Measurements from ENCODE around the gene B2M. TPM values are rescaled to one million over a fixed set of nuclear protein-coding genes. Genes with fewer than 3 reads are reported as not detected.

B2M gene
- total and polyA plus RNA-seq, 4 donors = 1,933 to 11,026 (median 3,433) TPM

DNA sequence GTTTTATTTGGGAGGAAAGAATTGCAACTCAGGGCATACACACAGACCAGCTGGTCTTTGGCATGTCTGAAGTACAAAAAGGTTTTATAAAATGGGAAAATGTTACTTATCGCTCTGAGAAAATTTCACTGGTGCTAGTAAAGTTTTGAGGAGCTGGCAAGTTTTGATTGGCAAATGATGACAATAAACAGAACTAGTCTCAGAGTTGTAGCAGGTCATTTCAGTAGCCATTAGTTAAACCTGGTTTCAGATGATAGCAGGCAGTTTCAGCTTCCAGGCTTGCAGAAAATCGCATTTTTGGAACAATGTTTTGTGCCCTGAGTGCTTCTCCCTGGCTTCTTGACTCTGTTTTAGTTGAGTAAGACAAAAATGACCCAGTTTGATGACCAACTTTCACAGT is 10.7 kb downstream of the B2M start:
- no peak for TF ChIP-seq CTCF (IDR thresholded peaks at IDR 0.05; ENCODE audit: control extremely low read depth, extremely low read depth)
- Histone ChIP-seq H3K9ac (ENCODE audit: insufficient read depth in 1 of 2, low read length in 2 of 2) (no peak overlapping the region), H3K27ac (ENCODE audit: low read depth in 1 of 2, low read length in 1 of 2) (no peak overlapping the region), H3K27me3 (ENCODE audit: control insufficient read depth in 3 of 3, insufficient read depth in 3 of 3, low read length in 2 of 3) (no peaks in the 10 kb centered on the region), H3K4me3 (no peak overlapping the region), H3K36me3 (ENCODE audit: control insufficient read depth in 4 of 4, insufficient read depth in 4 of 4, low read length in 4 of 4) (peaks cover 5 to 14% (median 9%) of the 10 kb centered on the region in 4 donors), H3K4me1 (ENCODE audit: control insufficient read depth in 5 of 5, insufficient read depth in 5 of 5, low read length in 5 of 5) (peaks cover 0 to 6% (median 0%) of the 10 kb centered on the region in 5 donors), H3K9me3 (ENCODE audit: control insufficient read depth in 4 of 4, insufficient read depth in 3 of 4, low read length in 3 of 4) (no peaks in the 10 kb centered on the region)
- ATAC-seq (ENCODE audit: insufficient read depth, low FRiP score) = no peak
- no peak for DNase-seq
- 81 to 96% methylated on average over 2 of the region's 2 CpGs for WGBS, 2 donors

DNA sequence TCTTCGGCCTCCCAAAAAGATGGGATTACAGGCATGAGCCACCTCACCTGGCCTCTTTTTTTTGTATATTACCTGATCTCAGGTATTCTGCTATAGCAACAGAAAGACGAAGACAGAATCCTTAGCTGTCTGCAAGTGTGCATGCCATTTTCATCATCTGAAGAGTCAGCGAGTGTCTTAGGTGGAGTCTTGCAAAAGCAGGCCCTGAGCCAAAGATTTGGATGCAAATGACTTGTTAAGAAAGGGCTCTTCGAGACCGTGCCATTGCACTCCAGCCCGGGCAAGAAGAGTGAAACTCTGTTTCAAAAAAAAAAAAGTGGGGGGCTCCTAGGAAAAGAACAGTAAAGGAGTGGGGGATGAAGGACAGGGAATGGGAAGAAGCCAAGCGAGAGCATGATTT is 14.8 kb downstream of the B2M start:
- Histone ChIP-seq H3K4me3 (no peak overlapping the region), H3K9me3 (ENCODE audit: control insufficient read depth in 4 of 4, insufficient read depth in 3 of 4, low read length in 3 of 4) (no peaks in the 10 kb centered on the region), H3K27ac (ENCODE audit: low read depth in 1 of 2, low read length in 1 of 2) (peak overlapping the region; percentile 62 to 73), H3K36me3 (ENCODE audit: control insufficient read depth in 4 of 4, insufficient read depth in 4 of 4, low read length in 4 of 4) (no peaks in the 10 kb centered on the region), H3K4me1 (ENCODE audit: control insufficient read depth in 5 of 5, insufficient read depth in 5 of 5, low read length in 5 of 5) (peaks cover 0 to 13% (median 3%) of the 10 kb centered on the region in 5 donors), H3K27me3 (ENCODE audit: control insufficient read depth in 3 of 3, insufficient read depth in 3 of 3, low read length in 2 of 3) (no peaks in the 10 kb centered on the region), H3K9ac (ENCODE audit: insufficient read depth in 1 of 2, low read length in 2 of 2) (no peak overlapping the region)
- WGBS, 2 donors = 35 to 40% methylated on average over 7 of the region's 7 CpGs
- DNase-seq (no peak), ATAC-seq (ENCODE audit: insufficient read depth, low FRiP score) (no peak)
- TF ChIP-seq CTCF (IDR thresholded peaks at IDR 0.05; ENCODE audit: control extremely low read depth, extremely low read depth) = no peak

DNA sequence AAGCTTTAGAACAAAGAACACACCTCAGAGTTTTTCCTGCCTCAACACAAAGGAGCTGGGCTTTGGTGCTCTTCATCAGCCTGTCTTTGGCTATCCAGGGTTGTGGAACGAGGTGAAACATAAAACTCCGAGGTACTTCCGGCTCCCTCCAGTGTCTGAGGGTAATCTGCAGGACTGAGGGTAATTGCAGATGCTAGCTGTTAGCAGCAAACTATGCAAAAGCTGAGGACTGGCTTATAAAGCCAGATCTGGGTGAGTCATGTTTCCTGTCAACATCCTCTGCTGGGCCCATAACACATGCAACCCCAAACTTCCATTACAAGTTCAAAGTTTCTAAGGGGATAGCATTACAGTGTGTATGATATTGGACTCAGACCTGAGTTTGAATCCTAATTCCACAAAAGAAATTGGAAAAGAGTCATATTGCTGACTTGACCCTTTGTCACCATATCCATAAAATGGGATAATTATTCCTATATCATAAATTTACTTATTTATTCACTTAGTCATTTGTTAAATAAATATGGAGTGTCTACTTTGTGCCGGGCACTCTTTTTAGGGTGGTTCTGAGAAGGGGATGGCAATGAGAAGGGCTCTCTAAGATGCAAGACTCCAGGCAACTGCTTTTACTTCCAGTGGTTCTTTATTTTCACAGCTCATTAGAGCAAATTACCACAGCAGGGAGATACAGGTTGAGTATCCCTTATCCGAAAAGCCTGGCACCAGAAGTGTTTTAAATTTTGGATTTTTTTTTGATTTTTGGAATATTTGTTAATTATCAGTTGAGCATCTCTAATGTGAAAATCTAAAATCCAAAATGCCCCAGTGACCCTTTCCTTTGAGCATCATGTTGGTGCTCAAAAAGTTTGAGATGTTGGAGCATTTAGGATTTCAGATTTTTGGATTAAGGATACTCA is 15.5 kb downstream of the B2M start:
- H3K27me3 ChIP-seq (ENCODE audit: control insufficient read depth in 3 of 3, insufficient read depth in 3 of 3, low read length in 2 of 3) = no peaks in the 10 kb centered on the region
- H3K9me3 ChIP-seq (ENCODE audit: control insufficient read depth in 4 of 4, insufficient read depth in 3 of 4, low read length in 3 of 4) = no peaks in the 10 kb centered on the region
- H3K4me1 ChIP-seq (ENCODE audit: control insufficient read depth in 5 of 5, insufficient read depth in 5 of 5, low read length in 5 of 5) = peaks cover 0 to 17% (median 3%) of the 10 kb centered on the region in 5 donors
- H3K9ac ChIP-seq (ENCODE audit: insufficient read depth in 1 of 2, low read length in 2 of 2) = no peak overlapping the region
- DNase-seq (peak in 2 of 3 donors; percentile 28 to 36), ATAC-seq (ENCODE audit: insufficient read depth, low FRiP score) (peak; percentile 38)
- TF ChIP-seq CTCF (IDR thresholded peaks at IDR 0.05; ENCODE audit: control extremely low read depth, extremely low read depth) = no peak
- H3K27ac ChIP-seq (ENCODE audit: low read depth in 1 of 2, low read length in 1 of 2) = peak overlapping the region; percentile 66 to 73
- H3K4me3 ChIP-seq = no peak overlapping the region
- WGBS, 2 donors = 24 to 26% methylated on average over 5 of the region's 5 CpGs
- H3K36me3 ChIP-seq (ENCODE audit: control insufficient read depth in 4 of 4, insufficient read depth in 4 of 4, low read length in 4 of 4) = peaks cover 0 to 6% (median 3%) of the 10 kb centered on the region in 4 donors

All from lung (tissue), 12 donors.